Measurements from ENCODE around the gene NAGS.
"Not testable (repeated sequence)": the region's sequence is repeated elsewhere in the genome, so short reads cannot be mapped to it uniquely, and the experiment has no call there.

Gene NAGS

GRCh38 chr17:43983515-43984411 is 20.7 kb upstream of the NAGS start:
- no peak for DNase-seq (ENCODE audit: low read depth)

GRCh38 chr17:43984521-43984920 is 19.9 kb upstream of the NAGS start:
- no peak for DNase-seq (ENCODE audit: low read depth)

GRCh38 chr17:43986225-43986981 is 18.0 kb upstream of the NAGS start:
- no peak for DNase-seq (ENCODE audit: low read depth)

GRCh38 chr17:43987131-43988021 is 17.0 kb upstream of the NAGS start:
- no peak for DNase-seq (ENCODE audit: low read depth)

GRCh38 chr17:43988301-43988700 is 16.1 kb upstream of the NAGS start:
- DNase-seq (ENCODE audit: low read depth), result no peak

- no peak for DNase-seq (ENCODE audit: low read depth)
Measured at GRCh38 chr17:43992641-43993040, 11.8 kb upstream of the NAGS start.

- DNase-seq (ENCODE audit: low read depth), result peak; percentile 33
Measured at GRCh38 chr17:43994272-43995149, 9.9 kb upstream of the NAGS start.

- DNase-seq (ENCODE audit: low read depth), result no peak
Measured at GRCh38 chr17:43995150-43995471, 9.3 kb upstream of the NAGS start.

- DNase-seq (ENCODE audit: low read depth), result not testable (repeated sequence)
Measured at GRCh38 chr17:43997180-43997579, 7.2 kb upstream of the NAGS start.

- DNase-seq (ENCODE audit: low read depth), result no peak
Measured at GRCh38 chr17:43998552-43998951, 5.9 kb upstream of the NAGS start.

- DNase-seq (ENCODE audit: low read depth), result no peak
Measured at GRCh38 chr17:43999024-43999423, 5.4 kb upstream of the NAGS start.

- DNase-seq (ENCODE audit: low read depth), result no peak
Measured at GRCh38 chr17:44000141-44000860, 4.1 kb upstream of the NAGS start.

GRCh38 chr17:44000871-44001460 is 3.5 kb upstream of the NAGS start:
- no peak for DNase-seq (ENCODE audit: low read depth)

- no peak for DNase-seq (ENCODE audit: low read depth)
Measured at GRCh38 chr17:44001461-44001920, 2.9 kb upstream of the NAGS start.

- DNase-seq (ENCODE audit: low read depth), result no peak
Measured at GRCh38 chr17:44002141-44002848, 2.1 kb upstream of the NAGS start.

- DNase-seq (ENCODE audit: low read depth), result no peak
Measured at GRCh38 chr17:44004761-44005526, 522 bp downstream of the NAGS start.

- DNase-seq (ENCODE audit: low read depth), result no peak
Measured at GRCh38 chr17:44005527-44006271, 1.3 kb downstream of the NAGS start.

GRCh38 chr17:44006272-44006597 is 1.8 kb downstream of the NAGS start:
- no peak for DNase-seq (ENCODE audit: low read depth)

Measured in T-helper 22 cell (primary cell).